NCI-H1417 (cell line): ENCODE data around the gene NHSL2.
"Not testable (repeated sequence)": the region's sequence is repeated elsewhere in the genome, so short reads cannot be mapped to it uniquely, and the experiment has no call there.

Source experiments
- DNase-seq, 3 experiments: peaks; one replicate each; lab custom pipeline; 2025; lab: John Stamatoyannopoulos, UW

Gene NHSL2

DNA sequence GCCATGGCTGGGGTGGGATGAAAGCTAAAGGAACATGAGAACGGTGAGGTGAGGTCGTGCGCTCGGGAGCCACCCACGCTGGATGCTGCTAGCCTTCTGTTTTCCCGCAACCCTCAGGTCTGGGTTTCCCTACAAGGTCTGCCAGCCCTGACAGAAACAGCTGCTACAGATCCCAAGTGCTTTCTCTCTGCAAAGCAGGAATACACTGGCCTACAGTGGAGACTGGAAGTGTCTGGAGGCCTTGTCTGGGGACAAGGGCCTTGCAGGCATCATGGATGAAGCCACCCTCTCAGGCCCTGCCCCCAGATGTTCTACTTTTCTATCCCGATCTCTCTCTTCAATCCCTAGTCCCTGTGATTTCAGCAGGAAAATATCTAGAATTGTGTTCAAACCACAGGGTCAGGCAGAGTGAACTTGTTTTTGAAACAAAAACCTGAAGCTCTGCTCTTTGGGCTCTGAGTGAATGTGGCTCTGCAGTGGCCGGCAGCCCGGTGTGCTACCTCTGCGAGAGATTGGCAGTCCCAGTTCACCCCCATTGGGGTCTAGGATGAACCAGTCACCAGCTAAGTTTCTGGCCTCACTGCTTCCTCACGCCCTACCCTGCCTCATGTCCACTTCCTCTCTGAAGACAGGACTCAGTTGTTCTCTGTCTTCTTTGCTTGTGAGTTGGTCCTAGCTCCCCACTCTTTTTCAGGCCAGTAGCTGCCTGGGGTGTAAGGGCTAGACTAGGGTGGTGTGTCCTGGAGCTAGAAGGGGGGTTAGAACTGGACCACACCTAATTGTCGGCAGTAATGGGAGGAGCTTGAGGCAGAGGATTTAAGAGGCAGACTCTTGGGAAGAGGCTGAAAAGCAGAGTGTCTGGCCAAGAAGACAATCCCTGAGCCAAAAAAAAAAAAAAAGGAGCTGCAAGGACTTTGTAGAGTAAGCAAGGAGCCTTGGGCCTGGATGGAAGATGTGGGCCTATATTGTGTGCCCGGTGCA is 131.5 kb downstream of the NHSL2 start:
- DNase-seq = no peak

DNA sequence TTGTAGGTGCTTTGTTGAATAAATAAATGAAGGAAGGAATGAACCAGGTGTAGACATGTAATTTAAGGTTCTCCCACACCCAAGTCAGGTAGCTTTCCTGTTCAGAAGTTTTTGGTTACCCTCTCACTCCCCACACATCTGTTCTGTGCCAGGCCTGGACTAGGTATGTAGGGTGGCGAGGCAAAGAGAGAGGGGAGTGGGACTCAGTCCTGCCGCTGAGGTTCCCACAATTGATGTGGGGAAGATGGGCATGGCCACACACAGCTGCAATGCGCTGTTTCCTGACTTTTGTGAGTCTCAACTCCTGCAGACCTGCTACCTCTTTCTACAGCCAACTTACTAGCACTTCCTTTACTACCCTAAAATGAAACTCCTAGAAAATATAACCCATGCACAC is 132.2 kb downstream of the NHSL2 start:
- DNase-seq = no peak

DNA sequence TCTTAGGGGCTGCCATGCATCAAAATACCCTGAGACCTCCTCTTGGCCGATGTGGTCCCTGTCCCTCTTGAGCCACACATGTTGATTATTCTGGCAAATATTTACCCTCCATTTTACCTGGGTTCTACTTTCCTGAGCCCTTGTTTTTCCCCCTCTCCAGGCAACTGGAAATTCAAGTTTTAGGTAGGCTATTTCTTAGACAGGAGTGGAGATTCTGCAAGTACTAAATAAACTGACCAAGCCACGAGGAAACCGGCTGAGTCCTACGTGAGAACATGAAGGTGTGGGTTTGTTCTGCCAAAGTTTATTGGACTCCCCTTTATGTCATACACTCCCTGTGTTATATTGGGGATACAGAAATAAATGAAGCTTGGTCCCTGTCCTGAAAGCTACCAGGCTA is 133.0 kb downstream of the NHSL2 start:
- DNase-seq = no peak

- DNase-seq = no peak
Measured at GRCh38 chrX:72045141-72045540, 134.5 kb downstream of the NHSL2 start.

DNA sequence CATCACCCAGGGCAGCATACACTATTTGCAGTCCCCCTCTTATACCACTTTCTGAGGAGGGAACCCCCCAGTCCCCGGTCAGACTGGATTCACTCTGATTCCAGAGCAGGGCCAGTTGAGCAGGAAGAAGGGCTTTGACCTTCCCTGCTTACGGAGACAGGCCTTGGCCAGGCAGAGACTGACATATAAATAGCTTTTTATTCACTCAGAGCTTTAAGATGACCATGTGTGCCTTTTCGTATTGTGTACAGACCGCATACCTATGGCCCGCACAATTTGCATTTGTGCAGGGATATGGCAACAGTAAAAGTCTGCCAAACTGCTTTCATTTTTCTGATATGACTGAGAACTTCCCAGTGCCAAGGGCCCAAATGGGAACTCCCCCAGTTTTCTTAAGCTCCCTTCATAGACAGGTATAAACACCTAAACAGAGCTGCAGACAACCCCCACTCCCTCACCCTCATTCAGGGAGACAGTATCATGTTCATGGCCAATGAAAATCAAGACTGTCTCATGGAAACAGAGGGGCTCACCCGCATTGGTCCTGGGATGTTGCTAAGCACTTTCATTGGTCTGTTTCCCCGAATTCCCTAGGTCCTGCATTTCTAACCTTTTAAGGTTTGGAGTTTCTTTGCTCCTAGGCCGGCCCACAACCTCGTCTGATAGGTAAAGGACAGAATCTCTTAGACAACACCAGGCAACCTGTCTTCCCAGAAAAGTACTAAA is 135.1 kb downstream of the NHSL2 start:
- DNase-seq = no peak

DNA sequence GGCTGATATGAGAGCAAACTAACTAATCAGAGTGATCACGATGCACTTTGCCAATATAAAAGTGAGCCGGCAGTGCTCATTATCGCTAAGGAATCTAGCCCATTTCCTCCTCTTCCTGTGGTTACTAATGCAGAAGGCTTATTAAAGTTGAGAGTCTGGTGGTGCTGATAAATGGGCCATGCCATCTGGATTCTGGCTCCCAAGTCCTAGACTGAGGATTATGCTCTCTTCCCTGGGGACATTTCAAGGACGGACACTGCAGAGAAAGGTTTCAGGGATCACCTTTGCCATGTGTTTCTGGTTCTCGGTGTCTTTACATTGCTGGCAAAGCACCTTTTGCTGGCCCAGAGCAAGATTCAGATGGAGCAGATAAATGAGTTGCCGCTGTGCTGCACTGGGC is 135.8 kb downstream of the NHSL2 start:
- DNase-seq = no peak

GRCh38 chrX:72048510-72049455 is 138.1 kb downstream of the NHSL2 start:
- peak in 1 of 3 experiments; percentile 25 for DNase-seq

DNA sequence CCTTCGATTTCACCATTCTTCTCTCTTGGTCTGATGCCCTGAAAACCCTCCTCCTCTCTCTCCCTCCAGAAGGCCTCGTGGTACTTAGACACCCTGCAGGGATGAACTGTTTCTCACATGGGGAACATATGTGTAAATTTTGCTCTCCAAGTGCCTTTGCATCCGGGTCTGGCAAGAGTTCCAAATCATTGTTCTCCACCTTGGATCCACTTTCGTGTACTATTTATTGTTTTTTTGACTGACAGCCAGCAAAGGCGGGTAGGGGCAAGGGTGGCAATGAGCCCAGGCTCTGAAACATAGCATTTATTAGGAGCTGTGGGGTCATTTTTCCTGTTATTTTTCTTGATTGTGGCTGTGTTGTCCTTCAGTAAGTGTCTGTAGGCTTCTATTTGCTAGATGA is 139.4 kb downstream of the NHSL2 start:
- no peak for DNase-seq

DNA sequence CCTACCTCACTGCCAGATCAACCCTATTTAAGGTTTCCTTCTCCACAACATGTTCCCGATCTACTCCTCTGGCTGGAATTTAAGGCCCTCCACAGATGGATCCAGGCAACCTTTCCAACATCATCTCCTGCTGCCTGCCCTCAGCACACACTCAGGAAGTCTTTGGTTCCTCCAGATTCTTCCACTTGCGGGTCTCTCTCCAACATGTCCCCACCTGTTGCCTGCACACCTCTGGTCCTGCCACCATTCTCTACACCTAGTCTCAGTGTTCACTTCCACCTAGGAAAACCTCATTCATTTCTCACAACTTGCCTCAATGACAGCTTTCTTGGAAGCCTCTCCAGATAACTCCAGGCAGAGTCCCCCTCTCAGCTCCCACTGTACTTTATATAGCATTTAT is 140.9 kb downstream of the NHSL2 start:
- DNase-seq = no peak

DNA sequence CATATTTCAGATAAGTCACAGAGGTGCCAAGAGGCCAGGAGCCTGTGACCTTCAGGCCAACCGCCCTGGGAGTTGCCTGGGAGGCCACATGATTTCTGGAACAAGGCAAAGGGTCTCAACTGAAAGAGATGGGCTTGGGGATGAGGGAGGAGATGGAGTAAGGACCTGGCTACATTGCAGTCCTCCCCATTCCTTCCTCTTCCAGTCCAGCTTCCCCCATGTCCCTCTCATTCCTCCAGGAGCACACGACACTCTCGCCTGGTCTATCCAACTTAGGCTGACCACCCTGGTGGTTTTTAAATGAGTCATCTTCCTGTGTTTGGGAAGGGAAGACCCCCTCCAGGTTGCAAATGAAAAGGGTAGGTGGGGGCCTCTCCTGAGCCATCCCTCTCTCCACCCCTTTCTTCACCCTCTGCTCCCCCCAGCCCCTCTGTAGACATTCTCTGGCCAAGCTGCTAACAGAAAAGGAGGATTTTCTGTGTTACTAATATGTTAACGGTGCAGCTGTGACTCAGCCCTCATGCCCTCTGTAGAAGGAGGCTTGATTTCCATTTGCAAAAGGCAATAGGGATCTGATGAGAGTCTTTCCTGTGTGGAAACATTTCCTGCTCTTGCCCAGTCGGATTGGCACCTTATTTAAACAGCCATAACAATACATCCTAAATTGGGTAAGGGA is 141.9 kb downstream of the NHSL2 start:
- no peak for DNase-seq

DNA sequence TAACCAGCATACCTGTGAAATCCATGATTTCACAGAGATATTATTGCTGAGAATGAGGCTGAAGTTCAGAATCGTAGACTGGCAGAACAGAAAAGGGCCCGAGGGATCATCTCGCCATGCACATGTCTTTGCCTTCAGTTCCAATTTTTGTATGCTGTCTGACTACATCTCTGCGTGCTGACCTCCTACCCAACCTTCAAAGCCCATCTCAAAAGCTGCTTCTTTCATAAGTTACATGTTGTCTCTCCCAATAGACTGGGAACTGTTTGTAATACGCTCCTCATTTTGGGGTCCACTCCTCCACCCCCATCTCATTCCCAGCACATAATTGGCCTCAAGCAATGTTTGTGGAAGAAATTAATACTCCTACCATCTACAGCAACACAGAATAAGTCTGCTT is 142.9 kb downstream of the NHSL2 start:
- DNase-seq = no peak

DNA sequence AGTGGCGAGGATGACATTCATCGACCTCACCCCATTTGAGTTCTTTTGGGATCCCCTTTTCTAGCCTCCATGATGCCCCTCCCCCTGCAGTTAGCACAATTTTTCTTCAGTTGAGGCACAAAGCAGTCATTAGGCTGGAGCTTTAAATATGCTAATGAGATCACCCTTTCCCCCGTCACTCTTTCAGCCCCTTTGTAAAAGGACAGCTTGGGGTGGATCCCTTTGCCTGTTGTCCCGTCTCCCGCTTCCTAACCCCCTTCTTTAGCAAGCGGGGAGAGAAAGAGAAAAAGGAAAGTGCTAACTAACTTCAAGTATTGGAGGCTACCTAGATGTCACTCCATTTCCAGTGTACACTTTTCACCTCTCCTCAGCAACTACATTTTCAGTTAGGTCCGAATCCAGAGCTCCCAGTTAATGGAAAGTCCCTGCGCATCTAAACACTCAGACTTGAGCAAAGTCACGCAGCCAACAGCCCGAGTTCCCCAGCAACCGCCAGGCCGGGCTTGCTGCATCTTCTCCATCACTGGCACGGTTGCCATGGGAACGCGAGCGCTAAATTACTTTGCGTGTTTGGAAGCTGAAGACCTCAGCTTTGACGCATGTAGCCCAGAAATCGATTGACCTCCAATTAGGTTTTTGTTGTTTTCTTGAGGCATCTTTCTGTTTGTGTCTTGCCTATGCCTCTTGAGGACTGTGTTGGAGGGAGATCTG is 144.3 kb downstream of the NHSL2 start:
- DNase-seq = peak in 1 of 3 experiments; percentile 54

DNA sequence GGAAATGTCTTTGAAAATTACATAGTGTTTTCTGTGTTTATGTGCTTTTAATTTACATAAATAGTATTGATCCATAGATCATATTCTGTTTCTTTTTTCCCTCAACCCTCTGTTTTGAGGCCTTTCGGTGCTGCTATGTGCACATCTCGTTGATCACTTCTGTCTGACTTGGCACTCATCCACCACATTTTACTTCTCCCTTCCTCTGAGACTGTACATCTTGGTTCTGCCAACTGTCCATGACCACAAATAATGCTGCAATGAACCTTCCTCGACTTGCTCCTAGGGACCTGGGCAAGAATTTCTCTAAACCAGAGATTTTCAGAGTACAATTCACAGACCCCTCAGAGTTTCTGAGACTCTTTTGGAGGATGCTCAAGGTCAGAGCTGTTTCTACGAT is 146.7 kb downstream of the NHSL2 start:
- DNase-seq = no peak

- DNase-seq = no peak
Measured at GRCh38 chrX:72057849-72058248, 147.2 kb downstream of the NHSL2 start.

DNA sequence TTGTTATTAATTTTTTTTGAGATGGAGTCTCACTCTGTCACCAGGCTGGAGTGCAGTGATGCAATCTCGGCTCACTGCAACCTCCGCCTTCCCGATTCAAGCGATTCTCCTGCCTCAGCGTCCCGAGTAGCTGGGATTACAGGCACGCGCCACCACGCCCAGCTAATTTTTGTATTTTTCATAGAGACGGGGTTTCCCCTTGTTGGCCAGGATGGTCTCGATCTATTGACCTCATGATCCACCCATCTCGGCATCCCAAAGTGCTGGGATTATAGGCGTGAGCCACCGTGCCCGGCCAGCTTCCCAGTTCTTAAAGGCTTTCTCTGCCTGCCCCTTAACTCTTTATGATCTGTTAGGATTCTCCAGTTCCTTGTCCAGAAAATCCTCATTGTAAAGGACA is 147.7 kb downstream of the NHSL2 start:
- not testable (repeated sequence) for DNase-seq

DNA sequence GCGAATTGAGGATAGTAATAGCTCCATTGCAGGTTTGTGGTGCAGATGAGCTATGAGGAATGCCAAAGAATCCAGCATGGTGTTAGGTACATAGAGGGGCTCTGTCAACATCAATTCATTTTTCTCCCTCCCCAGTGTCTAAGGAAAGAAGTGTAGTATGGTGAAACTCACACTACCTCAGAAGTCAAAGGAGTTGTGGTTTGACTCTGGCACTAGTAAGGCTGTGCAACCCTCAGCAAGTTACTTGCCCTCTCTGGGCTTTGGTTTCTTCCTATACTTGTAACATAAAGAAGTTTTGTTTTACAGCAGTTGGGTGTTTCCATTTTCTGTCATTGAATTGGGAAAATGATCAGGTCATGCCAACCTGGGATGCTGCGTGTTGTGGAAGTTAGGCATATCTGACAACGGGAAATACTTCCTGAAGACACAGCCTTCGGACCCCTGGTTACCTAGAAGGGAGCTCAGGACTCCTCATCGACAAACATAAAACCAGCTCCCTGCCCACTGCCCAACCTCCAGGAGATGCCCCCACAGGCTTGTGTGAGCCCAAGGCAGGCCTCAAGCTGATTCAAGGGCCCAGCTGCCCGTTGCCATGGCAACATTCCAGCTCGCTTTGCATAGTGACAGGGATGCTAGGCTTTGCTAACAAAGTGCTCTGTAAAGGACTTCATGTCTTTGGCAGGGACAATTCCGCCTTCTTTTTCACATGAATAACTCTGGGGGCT is 149.7 kb downstream of the NHSL2 start:
- DNase-seq = peak; percentile 18 to 84 (median 61)

GRCh38 chrX:72060921-72061490 is 150.4 kb downstream of the NHSL2 start:
- no peak for DNase-seq

DNA sequence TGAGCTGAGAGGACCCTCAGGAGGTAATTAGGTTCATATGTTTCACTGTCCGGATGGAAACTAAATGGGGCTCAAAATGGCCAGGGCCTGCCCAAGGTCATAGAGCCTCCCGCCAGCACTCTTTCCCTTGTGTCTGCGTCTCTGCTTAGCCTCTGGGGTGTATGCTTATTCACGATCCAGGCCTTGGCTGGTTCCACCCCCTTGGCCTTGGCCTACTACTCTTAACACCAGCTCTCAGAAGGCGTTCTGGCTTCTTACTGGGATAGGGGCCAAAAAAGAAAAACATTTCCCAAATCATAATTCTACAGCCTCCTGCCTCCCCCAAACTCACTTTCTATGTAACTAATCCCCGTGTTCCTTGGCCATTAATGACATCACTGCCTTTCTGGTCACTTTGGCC is 152.3 kb downstream of the NHSL2 start:
- no peak for DNase-seq

DNA sequence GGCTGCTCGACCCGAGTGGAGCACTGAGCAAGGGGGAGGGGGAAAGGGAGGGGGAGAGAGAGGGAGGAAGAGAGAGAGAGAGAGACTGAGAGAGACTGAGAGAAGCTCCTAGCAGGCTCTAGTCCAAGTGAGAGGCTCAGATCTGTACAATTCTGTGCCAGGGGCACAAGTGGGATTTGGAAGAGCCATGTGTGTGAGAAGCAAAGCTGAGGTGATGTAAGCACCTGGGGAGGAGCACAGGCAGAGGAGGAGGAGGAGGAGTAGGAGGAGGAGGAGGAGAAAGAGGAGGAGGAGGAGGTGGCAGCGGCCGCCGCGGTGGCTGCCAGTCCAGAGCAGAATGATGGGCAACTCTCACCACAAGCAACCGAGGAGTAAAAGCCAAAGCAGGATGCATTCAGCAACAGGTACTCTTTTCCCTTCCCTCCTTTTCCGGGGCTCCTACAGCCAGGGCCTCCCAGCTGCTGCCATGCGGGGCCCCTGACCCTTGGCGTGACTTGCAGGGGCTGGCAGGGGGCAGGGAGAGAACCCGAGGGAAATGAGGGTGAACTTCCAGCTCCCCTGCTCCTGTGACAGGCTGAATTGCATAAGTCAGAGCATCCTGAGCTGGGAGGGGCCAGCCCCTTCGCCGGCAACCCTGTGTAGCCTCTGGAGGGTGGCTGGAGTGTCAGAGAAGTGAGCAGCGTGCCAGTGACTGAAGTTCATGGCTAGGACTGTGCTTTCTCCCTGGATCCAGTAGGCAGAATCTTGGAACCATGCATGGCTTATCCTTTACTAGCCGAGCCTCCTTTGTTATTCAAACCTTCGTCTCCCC is 158.9 kb downstream of the NHSL2 start:
- peak in 1 of 3 experiments; percentile 41 for DNase-seq
